NCI-H128 (cell line): ENCODE results near the gene MSL2.
"Not testable (repeated sequence)": the region's sequence is repeated elsewhere in the genome, so short reads cannot be mapped to it uniquely, and the experiment has no call there.

Source experiments
- DNase-seq: peaks from one replicate; lab custom pipeline; 2025; ENCODE audit not compliant: unreplicated experiment; lab: John Stamatoyannopoulos, UW

Gene MSL2

DNA sequence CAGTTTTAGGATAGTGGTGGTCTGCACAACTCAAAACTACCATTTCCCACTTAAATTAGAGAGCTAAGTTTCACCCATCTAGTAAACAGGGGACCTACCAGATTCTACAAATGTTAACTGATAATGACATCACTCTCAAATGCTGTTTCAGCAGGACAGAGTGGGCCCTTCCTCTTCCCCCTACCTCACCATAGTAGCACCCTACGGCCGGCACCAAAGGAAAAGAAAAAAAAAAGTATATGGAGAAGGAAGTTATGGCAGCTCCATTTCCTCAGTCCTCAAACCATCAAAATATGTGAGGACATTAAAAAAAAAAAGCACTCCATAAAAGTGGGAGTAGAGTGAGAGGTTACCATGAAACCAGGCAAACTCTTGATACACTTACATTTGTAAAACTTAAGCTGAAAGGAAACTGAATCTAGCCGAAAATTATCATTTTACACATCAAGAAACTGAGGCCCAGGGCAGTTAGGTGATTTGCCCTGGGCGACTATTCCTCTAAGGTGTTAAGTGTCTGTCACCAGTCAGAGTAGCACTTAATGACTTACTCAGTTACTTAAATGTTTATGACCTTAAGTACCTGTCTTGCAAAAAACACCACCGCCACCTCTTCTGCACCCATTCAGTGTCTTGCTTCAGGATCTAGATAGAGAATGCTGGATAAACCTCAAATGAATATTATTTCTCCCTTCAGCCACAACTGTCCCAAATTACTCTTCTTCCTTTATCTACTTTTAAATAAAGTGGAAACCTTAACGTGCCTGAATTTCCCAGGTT, 2.7 kb downstream of the MSL2 start:
- no peak for DNase-seq

GRCh38 chr3:136192831-136193230, 3.3 kb downstream of the MSL2 start:
- no peak for DNase-seq

GRCh38 chr3:136192195-136192594, 3.9 kb downstream of the MSL2 start:
- DNase-seq = not testable (repeated sequence)

- no peak for DNase-seq
Measured at GRCh38 chr3:136189859-136190617, 6.1 kb downstream of the MSL2 start.

GRCh38 chr3:136189043-136189442, 7.1 kb downstream of the MSL2 start:
- DNase-seq = no peak

- no peak for DNase-seq
Measured at GRCh38 chr3:136187868-136188267, 8.3 kb downstream of the MSL2 start.

GRCh38 chr3:136186846-136187245, 9.3 kb downstream of the MSL2 start:
- no peak for DNase-seq

DNA sequence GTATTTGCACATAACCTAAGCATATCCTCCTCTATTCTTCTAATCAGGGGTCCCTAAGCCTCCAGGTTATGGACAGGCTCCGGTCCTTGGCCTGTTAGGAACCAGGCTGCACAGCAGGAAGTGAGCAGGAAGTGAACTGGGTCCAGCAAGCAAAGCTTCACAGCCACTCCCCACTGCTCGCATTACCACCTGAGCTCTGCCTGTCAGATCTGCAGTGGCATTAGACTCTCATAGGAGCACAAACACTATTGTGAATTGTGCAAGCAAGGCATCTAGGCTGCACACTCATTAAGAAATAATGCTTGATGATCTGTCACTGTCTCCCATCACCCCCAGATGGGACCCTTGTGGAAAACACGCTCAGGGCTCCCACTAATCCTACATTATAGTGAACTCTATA, 9.8 kb downstream of the MSL2 start:
- no peak for DNase-seq

DNA sequence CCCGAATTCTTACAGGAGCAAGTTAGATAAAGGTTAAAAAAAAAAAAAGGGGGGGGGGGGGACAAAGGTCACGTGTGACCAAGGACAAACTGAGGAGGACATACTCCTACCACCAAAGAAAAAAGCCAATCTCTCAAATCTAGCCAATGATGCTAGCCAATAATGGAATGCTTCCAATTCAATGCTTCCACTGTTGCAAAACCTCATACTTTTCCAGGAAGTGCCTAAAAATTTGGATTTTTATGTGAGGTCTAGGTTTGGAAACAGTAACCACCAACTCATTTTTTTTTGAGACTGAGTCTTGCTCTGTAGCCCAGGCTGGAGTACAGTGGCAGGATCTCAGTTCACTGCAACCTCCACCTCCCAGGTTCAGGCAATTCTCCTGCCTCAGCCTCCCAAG, 11.4 kb downstream of the MSL2 start:
- DNase-seq = no peak

DNA sequence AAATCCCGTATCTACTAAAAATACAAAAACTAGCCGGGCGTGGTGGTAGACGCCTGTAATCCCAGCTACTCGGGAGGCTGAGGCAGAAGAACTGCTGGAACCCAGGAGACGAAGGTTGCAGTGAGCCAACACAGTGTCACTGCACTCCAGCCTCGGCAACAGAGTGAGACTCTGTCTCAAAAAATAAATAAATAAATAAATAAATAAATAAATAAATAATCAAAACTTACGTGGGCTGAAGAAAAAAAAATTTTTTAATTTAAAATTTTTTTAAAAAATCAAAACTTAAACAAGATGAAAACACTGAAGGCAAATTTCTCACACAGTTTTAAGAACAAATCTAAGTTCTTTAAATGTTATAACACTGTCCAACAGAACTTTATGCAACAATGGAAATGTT, 14.4 kb downstream of the MSL2 start:
- no peak for DNase-seq

GRCh38 chr3:136177876-136178275, 18.3 kb downstream of the MSL2 start:
- no peak for DNase-seq

- no peak for DNase-seq
Measured at GRCh38 chr3:136173939-136174490, 22.1 kb downstream of the MSL2 start.

DNA sequence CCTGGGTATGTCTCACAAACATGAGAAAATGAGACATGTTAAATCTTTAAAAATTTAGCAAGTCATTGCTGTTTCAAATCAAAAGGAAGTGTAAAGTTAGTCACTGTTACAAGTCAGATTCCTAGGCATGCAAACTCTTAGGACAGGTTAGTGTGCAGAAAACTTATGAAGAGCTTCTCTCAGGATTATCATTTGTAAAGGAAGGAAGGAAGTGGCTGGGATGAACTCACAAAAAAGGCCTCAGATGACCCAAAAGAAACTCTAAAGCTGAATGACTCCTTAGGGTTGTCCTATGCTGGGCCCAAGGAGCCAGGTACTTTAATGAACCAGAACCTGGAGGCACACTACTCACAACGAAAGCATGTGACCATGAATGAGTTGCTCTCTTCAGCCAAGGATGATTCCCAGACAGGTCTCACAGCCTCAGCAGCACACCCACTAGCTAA, 25.0 kb downstream of the MSL2 start:
- no peak for DNase-seq

DNA sequence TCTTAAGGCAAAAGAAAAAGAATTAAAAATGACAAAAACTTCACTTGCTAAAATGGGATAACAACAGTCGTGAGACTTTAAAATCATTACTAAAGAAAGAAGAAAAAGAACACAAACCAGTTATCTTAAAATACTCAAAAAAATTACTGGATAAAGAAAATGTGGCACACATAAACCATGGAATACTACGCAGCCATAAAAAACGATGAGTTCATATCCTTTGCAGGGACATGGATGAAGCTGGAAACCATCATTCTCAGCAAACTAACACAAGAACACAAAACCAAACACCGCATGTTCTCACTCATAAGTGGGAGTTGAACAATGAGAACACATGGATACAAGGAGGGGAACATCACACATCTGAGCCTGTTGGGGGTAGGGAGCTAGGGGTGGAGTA, 27.9 kb downstream of the MSL2 start:
- DNase-seq = not testable (repeated sequence)

GRCh38 chr3:136166507-136166906, 29.6 kb downstream of the MSL2 start:
- DNase-seq = no peak

DNA sequence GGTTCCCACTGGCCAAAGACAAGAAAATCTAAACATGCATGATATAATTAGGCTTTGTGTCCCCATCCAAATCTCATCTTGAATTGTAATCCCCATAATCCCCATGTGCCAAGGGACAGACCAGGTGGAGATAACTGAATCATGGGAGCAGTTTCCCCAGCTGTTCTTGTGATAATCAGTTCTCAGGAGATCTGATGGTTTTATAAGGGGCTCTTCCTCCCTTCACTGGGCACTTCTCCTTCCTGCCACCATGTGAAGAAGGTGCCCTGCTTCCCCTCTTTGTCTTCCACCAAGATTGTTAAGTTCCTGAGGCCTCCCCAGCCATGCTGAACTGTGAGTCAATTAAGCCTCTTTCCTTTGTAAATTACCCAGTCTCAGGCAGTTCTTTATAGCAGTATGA, 32.5 kb downstream of the MSL2 start:
- not testable (repeated sequence) for DNase-seq

- DNase-seq = no peak
Measured at GRCh38 chr3:136162322-136162721, 33.8 kb downstream of the MSL2 start.

DNA sequence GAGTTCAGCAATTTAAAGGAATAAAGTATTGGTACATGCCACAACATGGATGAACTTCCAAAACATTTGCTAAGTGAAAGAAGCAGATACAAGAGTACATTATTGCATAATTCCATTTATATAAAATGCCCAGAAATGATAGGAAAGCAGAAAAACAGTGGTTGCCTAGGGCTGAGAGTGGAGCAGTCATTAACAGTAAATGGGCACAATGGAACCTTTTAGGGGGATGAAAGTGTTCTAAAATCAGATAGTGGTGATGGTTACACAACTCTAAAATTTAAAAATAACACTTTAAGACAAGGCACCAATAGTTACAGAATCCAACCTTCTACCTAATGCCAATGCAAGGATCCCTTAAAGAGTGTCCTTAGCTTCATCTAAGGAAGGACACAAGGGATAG, 34.6 kb downstream of the MSL2 start:
- DNase-seq = no peak

DNA sequence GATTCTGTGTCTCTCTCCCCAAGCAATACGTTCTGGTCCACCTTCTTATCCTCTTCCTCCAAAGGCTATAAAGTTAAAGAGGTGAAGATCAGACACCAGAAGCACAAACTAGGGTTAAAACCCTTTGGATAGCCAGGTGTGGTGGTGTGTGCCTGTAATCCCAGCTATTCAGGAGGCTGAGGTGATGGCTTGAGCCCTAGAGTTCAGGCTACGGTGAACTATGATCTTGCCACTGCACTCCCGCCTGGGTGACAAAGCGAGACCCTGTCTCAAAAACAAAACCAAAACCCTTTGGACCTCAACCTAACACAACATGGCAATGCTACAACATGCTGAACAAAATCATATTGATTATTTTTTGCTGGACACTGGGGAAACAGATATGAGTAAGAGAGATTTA, 43.2 kb downstream of the MSL2 start:
- no peak for DNase-seq

- no peak for DNase-seq
Measured at GRCh38 chr3:136152176-136152843, 43.8 kb downstream of the MSL2 start.

GRCh38 chr3:136151219-136151618, 44.9 kb downstream of the MSL2 start:
- no peak for DNase-seq

GRCh38 chr3:136149667-136150066, 46.5 kb downstream of the MSL2 start:
- no peak for DNase-seq
